NB4 (cell line): ENCODE results near the gene CHRM1.

Experiments used
- POLR2A ChIP-seq: IDR thresholded peaks from 2 replicates; pipeline ENCODE4 v1.6.1; 2011; ENCODE audit warnings: mild to moderate bottlenecking; ENCODE audit not compliant: insufficient read length; ENCODE audit errors: extremely low read depth
- TF ChIP-seq, protein P1 (sequence below): IDR thresholded peaks from one replicate; pipeline ENCODE4 v1.5.1; 2012; ENCODE audit warnings: low read depth, low read length

DNA sequence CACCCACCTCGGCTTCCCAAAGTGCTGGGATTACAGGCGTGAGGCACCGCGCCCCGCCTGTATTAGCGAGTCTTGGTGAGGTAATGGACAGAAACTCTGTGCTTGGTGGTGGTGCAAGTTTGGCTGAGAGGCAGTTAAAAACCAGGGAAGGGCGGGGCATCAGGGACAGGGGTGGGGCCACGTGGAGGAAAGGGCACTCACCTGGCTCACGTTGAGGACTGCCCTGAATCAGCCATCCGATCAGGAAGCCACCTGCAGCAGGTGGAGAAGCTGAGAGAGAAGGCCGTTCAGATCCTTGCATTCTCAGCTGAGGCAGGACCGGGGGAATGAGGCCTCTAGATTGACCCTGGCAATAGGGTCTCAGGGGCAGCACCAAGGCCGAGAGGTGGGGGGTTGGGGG is 12.1 kb upstream of the CHRM1 start:
- TF ChIP-seq, protein P1, sequence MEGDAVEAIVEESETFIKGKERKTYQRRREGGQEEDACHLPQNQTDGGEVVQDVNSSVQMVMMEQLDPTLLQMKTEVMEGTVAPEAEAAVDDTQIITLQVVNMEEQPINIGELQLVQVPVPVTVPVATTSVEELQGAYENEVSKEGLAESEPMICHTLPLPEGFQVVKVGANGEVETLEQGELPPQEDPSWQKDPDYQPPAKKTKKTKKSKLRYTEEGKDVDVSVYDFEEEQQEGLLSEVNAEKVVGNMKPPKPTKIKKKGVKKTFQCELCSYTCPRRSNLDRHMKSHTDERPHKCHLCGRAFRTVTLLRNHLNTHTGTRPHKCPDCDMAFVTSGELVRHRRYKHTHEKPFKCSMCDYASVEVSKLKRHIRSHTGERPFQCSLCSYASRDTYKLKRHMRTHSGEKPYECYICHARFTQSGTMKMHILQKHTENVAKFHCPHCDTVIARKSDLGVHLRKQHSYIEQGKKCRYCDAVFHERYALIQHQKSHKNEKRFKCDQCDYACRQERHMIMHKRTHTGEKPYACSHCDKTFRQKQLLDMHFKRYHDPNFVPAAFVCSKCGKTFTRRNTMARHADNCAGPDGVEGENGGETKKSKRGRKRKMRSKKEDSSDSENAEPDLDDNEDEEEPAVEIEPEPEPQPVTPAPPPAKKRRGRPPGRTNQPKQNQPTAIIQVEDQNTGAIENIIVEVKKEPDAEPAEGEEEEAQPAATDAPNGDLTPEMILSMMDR: no peak
- TF ChIP-seq POLR2A: no peak
